Activated CD8-positive, alpha-beta T cell treated with anti-CD3 and anti-CD28 coated beads for 36 hours (primary cell): ENCODE results near the gene AMBP. TPM values are rescaled to one million over a fixed set of nuclear protein-coding genes. Genes with fewer than 3 reads are reported as not detected.

Source experiments
- ATAC-seq: fragments of 200-7000 bp; cut with Tn5 transposase; one replicate; pipeline ENCODE4 v1.10.0; 2021; ENCODE audit warnings: mild to moderate bottlenecking, moderate library complexity
- CTCF ChIA-PET: fragments of 350-600 bp; sonication (Branson Sonifier 250); formaldehyde crosslinking; loops from one replicate; lab custom pipeline; 2021; ENCODE audit warnings: antibody characterized with exemption; lab: Charles Lee
- POLR2A ChIA-PET: fragments of 350-600 bp; sonication (Branson Sonifier 250); formaldehyde crosslinking; loops from one replicate; lab custom pipeline; 2021; ENCODE audit warnings: antibody characterized with exemption; lab: Charles Lee
- DNase-seq: peaks from one replicate; pipeline ENCODE4 v3.0.0-alpha.2; 2020
- H3K27ac Mint-ChIP-seq: one replicate; pipeline ENCODE4 v1.8.0; 2021; ENCODE audit warnings: mild to moderate bottlenecking, mixed read lengths
- H3K27me3 Mint-ChIP-seq: one replicate; pipeline ENCODE4 v1.8.0; 2021; ENCODE audit warnings: mixed read lengths
- H3K36me3 Mint-ChIP-seq: one replicate; pipeline ENCODE4 v1.8.0; 2021; ENCODE audit warnings: low read depth, mixed read lengths
- H3K4me1 Mint-ChIP-seq: one replicate; pipeline ENCODE4 v1.8.0; 2021; ENCODE audit warnings: low read depth, mixed read lengths
- H3K4me3 Mint-ChIP-seq: one replicate; pipeline ENCODE4 v1.8.0; 2021; ENCODE audit warnings: mild to moderate bottlenecking, moderate library complexity, mixed read lengths
- H3K9me3 Mint-ChIP-seq: one replicate; pipeline ENCODE4 v1.8.0; 2021; ENCODE audit warnings: mixed read lengths
- intact Hi-C: fragments of 100-400 bp; cut with micrococcal nuclease; formaldehyde crosslinking; loops from one replicate; pipeline ENCODE4 v1.10.0; 2022
- total RNA-seq, 2 experiments: library from RNA; stranded (reverse); gene quantifications; one replicate each; pipeline ENCODE4 v1.2.3, GENCODE V29; 2021
- TF ChIP-seq, protein P1 (sequence below): fragments of 200-600 bp; IDR thresholded peaks from one replicate; pipeline ENCODE4 v1.8.0; 2022; ENCODE audit warnings: antibody characterized with exemption, mild to moderate bottlenecking

AMBP gene
- total RNA-seq, 2 experiments from 2014 or later, result not detected

DNA sequence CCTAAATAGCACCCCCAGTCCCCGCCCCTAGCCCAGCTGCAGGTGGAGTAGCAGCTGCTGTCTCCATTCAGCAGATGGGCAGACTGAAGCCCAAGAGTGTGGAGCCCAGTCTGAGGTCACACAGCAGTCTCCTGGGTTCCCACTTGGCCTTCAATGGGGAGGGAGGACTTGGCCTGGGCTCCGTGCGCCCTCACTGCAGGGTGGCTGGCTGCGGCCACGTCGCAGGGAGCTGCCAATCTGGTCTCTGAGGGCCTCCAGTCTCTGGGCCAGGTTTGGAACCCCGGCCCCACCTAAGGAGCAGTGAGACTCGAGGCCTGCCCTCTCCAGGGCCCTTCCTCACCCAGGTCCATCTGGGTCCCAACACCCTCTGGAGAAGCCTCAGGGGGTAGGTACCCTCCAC is 13.6 kb upstream of the AMBP start:
- DNase-seq (no peak), ATAC-seq (no peak)
- H3K4me3 Mint-ChIP-seq, result no peak overlapping the region
- no peak overlapping the region for H3K27ac Mint-ChIP-seq
- H3K36me3 Mint-ChIP-seq, result no peaks in the 10 kb centered on the region
- no peaks in the 10 kb centered on the region for H3K4me1 Mint-ChIP-seq
- TF ChIP-seq, protein P1, sequence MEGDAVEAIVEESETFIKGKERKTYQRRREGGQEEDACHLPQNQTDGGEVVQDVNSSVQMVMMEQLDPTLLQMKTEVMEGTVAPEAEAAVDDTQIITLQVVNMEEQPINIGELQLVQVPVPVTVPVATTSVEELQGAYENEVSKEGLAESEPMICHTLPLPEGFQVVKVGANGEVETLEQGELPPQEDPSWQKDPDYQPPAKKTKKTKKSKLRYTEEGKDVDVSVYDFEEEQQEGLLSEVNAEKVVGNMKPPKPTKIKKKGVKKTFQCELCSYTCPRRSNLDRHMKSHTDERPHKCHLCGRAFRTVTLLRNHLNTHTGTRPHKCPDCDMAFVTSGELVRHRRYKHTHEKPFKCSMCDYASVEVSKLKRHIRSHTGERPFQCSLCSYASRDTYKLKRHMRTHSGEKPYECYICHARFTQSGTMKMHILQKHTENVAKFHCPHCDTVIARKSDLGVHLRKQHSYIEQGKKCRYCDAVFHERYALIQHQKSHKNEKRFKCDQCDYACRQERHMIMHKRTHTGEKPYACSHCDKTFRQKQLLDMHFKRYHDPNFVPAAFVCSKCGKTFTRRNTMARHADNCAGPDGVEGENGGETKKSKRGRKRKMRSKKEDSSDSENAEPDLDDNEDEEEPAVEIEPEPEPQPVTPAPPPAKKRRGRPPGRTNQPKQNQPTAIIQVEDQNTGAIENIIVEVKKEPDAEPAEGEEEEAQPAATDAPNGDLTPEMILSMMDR, result no peak
- H3K27me3 Mint-ChIP-seq, result peaks cover 20% of the 10 kb centered on the region
- no peaks in the 10 kb centered on the region for H3K9me3 Mint-ChIP-seq
- POLR2A ChIA-PET, result no interaction called here
- intact Hi-C loops, result no loop called here
- CTCF ChIA-PET, result interaction anchor here (5.8 kb wide), 1 partner anchor 9 kb away, joined by 34 read pairs; no protein-coding TSS in a partner anchor

DNA sequence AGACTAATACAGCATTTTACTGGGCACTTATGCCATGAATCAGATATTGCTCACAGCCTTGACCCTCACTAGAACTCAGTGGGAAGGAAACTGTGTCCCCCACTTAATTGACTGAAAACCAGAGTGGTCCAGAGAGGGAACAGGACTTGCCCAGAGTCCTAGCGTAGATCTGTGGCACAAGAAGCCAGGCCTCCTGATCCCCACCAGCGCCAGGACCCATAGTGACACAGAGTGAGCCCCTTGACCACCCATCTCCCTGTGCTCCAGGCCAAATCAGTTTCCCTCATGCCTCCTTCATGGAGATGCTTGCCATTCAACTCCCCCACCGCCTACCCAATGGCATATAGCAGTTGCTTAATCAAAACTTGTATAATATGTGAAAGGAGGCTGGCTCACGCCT is 12.7 kb upstream of the AMBP start:
- H3K36me3 Mint-ChIP-seq, result no peaks in the 10 kb centered on the region
- DNase-seq, result no peak
- no peaks in the 10 kb centered on the region for H3K4me1 Mint-ChIP-seq
- ChIA-PET POLR2A (no interaction called here), CTCF (no interaction called here)
- H3K27me3 Mint-ChIP-seq, result peaks cover 13% of the 10 kb centered on the region
- no peak overlapping the region for H3K4me3 Mint-ChIP-seq
- intact Hi-C loops, result no loop called here
- no peak overlapping the region for H3K27ac Mint-ChIP-seq
- no peaks in the 10 kb centered on the region for H3K9me3 Mint-ChIP-seq
- TF ChIP-seq, protein P1, result no peak
- ATAC-seq, result no peak

DNA sequence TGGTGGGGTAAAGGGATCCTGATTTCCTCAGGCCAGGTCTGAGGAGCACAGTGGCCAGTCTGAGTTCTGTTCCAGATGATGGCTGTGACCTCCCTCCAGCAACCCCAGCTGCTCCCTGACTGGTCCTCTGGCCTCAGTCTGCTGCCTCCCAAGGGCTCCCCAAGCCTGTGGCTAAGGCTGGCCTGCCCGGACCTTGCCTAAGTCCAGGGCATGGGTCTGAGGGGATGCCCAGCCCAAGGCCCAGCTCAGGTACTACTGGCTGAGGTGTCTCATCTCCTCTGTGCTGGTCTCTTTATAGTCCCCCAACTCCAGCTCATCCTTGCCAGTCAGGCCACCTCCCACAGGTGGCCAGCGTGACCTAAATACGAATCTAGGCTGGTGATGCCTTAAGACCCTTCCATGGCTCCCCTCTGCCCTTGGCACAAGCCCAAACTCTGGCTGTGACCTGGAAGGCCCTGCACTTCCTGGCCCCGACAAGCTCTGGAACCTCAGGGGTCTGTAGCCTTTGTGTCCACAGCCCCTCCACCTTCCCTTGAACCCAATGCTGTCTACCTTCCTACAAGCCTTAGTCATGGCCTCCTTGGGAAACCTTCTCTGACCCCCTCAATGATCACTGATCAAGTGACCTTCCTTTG is 11.2 kb upstream of the AMBP start:
- no peaks in the 10 kb centered on the region for H3K9me3 Mint-ChIP-seq
- H3K27me3 Mint-ChIP-seq, result peaks cover 4% of the 10 kb centered on the region
- ChIA-PET POLR2A (interaction anchor here (1.2 kb wide), 1 partner anchor 66 kb away, joined by 3 read pairs; the partner anchor contains the start of gene COL27A1), CTCF (interaction anchor here (1.7 to 2.3 kb wide), 2 partner anchors 19 to 202 kb away, joined by 7 to 8 read pairs; no protein-coding TSS in a partner anchor)
- no peaks in the 10 kb centered on the region for H3K4me1 Mint-ChIP-seq
- TF ChIP-seq, protein P1, result no peak
- H3K27ac Mint-ChIP-seq, result no peak overlapping the region
- no peaks in the 10 kb centered on the region for H3K36me3 Mint-ChIP-seq
- intact Hi-C loops, result no loop called here
- H3K4me3 Mint-ChIP-seq, result no peak overlapping the region
- ATAC-seq, result no peak
- no peak for DNase-seq

DNA sequence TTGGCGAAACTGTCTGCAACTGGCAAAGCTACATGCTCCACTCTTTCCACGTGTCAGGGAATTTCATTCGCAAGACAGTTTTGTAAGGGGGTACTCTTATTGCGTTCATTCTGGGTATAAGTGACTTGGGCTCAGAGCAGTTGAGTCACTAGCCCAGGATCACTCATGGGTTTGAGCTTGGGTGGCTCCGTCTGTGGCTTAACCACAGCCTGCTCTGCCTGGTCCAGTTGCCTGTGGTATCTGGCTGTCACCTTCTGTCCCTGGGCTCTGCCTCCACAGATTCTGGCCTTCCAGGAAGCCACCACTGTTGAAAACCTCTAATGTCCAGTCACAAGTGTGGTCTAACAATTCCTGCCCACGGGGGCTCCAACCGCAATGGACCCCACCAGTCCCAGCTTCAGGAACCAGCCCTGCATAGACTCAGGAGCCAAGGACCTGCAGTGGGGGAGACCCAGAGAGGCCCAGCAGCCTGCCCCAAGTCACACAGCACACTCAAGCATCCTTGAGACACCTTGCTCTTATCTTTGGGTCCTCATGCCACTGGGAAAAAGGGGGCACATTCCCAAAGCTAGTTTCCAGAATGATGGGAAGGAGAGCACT is 10.6 kb upstream of the AMBP start:
- H3K9me3 Mint-ChIP-seq, result no peaks in the 10 kb centered on the region
- H3K4me3 Mint-ChIP-seq, result no peak overlapping the region
- TF ChIP-seq, protein P1, result no peak
- intact Hi-C loops, result no loop called here
- ChIA-PET CTCF (interaction anchor here (1.7 to 2.3 kb wide), 2 partner anchors 19 to 202 kb away, joined by 7 to 8 read pairs; no protein-coding TSS in a partner anchor), POLR2A (interaction anchor here (1.2 kb wide), 1 partner anchor 66 kb away, joined by 3 read pairs; the partner anchor contains the start of gene COL27A1)
- ATAC-seq, result no peak
- DNase-seq, result no peak
- no peaks in the 10 kb centered on the region for H3K4me1 Mint-ChIP-seq
- H3K36me3 Mint-ChIP-seq, result no peaks in the 10 kb centered on the region
- no peak overlapping the region for H3K27ac Mint-ChIP-seq
- peaks cover 4% of the 10 kb centered on the region for H3K27me3 Mint-ChIP-seq

DNA sequence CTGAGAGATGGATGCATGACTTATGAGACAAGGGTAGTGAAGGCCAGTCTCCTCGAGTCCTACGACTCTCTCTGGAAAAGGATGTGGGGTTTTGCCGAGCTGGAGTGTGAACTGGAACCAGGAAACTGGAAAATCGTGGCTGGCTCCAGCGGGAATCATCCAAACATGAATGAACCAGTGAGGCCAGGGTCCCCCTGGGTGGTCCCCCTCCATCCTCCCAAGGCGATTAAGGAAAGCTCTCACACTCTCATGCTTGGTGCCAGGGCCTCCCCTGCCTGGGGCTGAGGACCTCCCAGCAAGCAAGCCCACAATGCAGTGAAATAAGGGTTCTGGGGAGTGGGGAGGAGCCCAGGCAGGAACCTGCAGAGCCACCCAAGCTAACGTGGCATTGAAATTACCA is 9.6 kb upstream of the AMBP start:
- ATAC-seq, result no peak
- ChIA-PET CTCF (interaction anchor here (1.7 to 2.3 kb wide), 2 partner anchors 20 to 203 kb away, joined by 7 to 8 read pairs; no protein-coding TSS in a partner anchor), POLR2A (no interaction called here)
- Mint-ChIP-seq H3K4me1 (no peaks in the 10 kb centered on the region), H3K4me3 (no peak overlapping the region), H3K36me3 (no peaks in the 10 kb centered on the region), H3K27ac (no peak overlapping the region), H3K9me3 (no peaks in the 10 kb centered on the region), H3K27me3 (peaks cover 3% of the 10 kb centered on the region)
- intact Hi-C loops, result no loop called here
- TF ChIP-seq, protein P1, result no peak
- no peak for DNase-seq
